Left lobe of liver (tissue), 2 donors: Measurements from ENCODE around the gene SF3A2. TPM values are rescaled to one million over a fixed set of nuclear protein-coding genes. Genes with fewer than 3 reads are reported as not detected.
"Not testable (repeated sequence)": the region's sequence is repeated elsewhere in the genome, so short reads cannot be mapped to it uniquely, and the experiment has no call there.

Source experiments
- ATAC-seq: fragments of 200-7000 bp; cut with Tn5 transposase; one replicate; pipeline ENCODE4 v1.9.1; 2020; ENCODE audit warnings: mild to moderate bottlenecking, moderate library complexity
- DNase-seq: peaks from one replicate; pipeline ENCODE4 v3.0.0-alpha.2; 2020; ENCODE audit warnings: low spot score
- total RNA-seq: library from RNA; stranded (reverse); gene quantifications from one replicate; pipeline ENCODE4 v1.2.1, GENCODE V29; 2021
- donor health status: DM: no; HTN: no; CAD: no; lungs with moderate emphysema.
- donor health status: DM: no; HTN: yes; CAD: no.

The SF3A2 gene
- total RNA-seq, 1 donor from 2014 or later: 19.0 TPM

DNA sequence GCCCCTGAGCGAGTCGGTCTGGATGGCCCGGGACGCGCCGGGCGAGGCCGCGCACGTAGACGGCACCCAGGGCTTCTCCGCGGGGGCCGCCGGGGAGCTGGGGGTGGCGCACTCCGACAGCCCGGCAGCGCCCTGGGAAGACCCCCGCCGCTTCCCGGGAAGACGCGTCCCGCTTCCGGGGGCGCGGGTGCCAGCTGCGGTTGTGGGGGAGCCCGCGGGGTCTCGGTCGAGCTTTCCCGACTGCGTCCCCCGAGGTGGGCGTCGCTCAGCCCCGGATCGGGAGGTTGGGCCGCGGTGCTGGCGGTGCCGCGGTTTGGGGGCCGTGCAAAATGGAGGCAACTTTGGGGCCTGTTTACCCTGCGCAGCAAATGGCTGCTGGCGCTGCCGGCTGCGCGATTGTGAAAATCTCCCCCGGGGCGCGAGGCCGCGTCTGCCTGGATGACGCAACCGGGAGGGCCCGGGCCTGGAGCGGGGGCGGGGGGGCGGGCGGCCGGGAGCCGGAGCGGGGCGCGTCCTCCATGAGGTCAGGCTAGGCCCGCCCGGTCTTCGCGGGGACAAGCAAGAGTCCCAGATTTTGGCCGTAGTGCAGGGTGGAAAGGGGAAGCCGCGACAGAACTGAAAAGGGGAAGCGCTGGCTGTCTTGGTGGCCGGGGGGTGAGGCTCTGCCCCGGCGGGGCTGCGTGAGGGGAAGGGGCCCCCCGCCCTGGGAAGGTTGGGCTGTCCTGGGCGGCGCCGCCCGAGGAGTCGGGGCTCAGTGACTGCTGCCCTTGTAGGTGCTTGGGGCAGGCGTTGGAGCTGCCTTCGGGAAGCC, 34.0 kb downstream of the SF3A2 start:
- DNase-seq: peak; percentile 88
- peak; percentile 41 for ATAC-seq

DNA sequence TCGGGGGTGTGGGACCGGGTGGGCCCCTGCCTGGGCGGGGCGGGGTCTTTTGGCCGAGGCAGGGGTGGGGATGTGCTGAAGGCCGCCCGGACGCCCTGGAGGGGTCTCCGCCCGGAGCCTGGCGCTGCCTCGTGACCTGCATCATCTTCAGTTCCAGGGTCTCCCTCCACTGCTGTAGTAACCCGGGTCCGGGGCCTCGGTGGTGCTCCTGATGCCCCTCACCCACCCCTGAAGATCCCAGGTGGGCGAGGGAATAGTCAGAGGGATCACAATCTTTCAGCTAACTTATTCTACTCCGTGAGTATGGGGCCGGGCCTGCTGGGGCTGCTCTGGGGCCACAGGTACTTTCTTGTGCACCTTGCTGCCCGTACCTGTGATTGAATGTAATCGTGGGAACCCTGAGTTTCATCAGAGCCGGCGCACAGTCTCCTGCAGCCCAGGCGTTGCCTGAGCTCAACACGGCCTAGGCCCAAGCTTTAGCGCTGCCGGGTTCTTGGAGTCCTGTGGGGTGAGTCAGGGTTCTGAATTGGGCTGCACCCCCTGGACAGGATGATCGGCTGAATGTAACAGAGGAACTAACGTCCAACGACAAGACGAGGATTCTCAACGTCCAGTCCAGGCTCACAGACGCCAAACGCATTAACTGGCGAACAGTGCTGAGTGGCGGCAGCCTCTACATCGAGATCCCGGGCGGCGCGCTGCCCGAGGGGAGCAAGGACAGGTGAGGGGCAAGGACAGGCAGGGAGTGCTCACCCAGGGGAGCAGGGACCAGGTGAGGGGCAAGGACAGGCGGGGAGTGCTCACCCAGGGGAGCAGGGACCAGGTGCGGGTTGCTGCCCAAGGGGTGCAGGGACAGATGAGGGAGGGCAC, 34.8 kb downstream of the SF3A2 start:
- no peak for DNase-seq
- ATAC-seq: no peak

- ATAC-seq (peak; percentile 44), DNase-seq (peak; percentile 77)
Measured at GRCh38 chr19:2273356-2274184, 36.9 kb downstream of the SF3A2 start.

DNA sequence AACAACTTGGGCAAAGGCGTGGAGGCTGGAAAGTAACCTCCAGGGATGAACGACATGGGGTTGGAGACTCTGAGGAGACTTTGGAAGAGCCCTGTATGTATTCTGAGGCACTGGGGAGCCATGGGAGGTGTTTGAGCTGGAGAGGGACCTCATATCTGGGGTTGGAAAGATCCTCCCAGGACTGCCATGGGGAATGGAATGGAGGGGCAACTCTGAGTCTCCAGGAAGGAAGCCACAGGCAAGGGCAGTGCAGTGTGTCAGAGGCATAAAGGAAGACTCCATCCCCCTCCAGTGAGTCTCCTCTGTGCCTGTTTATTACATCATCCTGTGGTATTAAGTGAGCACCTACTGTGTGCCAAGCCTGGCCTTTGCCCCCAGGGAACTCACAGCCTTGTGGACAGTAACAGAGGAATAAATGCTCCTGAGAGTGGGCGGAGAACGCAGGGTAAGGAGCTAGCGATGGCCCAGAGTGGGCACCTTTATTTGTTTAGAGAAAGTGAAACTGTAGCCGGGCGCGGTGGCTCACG, 37.6 kb downstream of the SF3A2 start:
- ATAC-seq (no peak), DNase-seq (no peak)

GRCh38 chr19:2274931-2275535, 38.4 kb downstream of the SF3A2 start:
- DNase-seq (no peak), ATAC-seq (peak; percentile 37)

DNA sequence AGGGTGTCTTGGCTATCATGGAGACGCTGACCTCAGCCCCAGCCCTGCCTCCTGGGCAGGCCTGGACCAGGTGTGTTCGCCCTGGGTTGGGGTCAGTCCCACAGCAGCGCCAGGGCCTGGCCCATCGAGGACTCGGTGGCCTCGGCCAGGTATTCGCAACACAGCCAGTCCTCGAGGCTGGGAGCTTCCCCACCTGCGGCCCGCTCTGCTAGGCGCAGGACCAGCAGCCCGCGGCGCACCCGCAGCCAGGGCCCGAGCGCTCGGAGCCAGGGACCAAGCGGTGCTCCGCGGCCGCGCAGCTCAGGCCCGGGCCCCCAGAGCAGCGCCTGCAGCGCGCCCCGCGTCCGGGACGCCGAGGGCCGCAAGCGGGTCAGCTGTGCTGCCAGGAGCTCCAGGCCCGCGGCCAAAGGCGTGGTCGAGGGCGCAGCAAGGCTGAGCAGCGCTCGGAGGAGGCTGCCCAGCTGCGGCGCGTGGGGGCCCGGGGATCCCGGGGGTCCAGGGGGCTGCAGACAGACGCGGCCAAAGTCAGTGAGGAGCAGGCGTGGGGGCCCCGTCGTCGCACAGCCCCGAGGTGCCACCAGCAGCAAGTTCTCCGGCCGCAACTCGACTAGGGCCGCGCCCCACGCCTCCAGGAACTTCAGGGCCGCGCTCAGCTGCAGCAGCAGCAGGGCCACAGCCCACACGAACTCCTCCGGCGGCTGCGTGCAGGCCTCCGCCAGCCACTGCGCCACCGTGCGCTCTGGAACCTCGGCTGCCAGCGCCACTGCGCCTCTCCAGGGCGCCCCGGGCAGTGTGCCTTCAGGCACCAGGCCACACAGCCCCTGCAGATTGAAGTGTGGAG, 39.2 kb downstream of the SF3A2 start:
- ATAC-seq (no peak), DNase-seq (no peak)

DNA sequence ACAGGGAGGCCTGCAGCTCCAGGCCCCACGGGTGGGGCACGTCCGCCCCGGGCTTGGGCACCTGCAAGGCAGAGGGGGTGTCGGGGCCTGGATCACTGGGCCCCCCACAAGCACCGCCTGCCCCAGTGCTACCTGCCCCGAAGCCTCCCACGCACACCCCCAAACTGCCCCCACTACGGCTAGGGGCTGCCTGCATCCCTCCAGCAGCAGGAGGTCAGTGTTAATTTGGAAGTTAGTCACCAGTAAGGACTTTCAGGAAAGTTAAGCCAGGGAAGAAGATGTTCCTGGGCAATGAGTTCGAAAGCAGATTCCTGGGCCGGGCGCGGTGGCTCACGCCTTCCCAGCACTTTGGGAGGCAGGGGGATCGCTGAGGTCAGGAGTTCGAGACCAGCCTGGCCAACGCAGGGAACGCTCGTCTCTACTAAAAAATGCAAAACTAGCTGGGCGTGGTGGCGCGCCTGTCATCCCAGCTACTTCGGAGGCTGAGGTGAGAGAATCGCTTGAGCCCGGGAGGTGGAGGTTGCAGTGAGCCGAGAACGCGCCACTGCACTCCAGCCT, 39.9 kb downstream of the SF3A2 start:
- no peak for DNase-seq
- no peak for ATAC-seq

DNA sequence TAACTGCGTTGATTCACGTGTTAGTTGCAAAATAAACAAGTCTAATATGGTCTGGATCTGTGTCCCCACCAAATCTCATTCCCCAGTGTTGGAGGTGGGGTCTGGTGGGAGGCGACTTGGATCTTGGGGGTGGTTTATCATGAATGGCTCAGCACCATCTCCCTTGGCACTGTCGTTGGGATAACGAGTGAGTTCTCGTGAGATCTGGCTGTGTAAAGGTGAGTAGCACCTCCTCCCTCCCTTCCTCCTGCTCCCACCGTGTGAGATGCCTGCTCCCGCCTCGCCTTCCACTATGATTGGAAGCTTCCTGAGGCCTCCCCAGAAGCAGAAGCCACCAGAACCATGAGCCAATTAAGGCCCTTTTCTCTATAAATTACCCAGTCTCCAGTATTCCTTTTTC, 40.5 kb downstream of the SF3A2 start:
- no peak for DNase-seq
- no peak for ATAC-seq

DNA sequence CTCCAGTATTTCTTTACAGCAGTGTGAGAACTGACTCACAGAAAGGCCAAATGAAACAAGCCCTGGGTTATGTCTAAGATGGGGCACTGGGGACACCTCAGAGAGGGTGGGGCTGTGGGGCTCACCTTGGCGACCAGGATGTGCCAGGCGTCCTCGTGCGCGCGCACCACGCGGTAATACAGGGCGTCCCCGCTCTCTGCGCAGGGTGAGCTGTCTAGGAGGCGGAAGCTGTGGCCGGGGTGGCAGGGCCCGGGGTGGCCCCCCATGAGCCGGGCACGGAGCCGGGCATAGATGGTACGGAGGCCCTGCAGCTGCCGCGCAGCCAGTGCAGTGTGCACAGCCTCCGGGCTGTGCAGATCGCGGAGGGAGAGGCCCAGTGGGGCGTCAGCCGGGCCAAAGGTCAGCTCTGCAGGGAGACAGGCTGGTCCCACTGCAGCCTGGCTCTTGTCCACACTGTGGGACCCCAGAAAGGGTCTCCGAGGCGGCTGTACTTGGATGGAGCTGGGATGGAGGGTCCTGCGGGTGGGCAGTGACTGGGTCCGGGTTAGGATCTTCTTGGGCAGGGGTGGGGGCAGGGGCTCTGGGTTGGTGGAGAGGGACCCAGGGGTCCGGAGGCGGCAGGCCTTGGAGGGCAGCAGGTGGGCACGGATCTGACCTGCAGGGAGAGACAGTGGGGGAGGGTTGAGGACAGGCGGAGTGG, 42.0 kb downstream of the SF3A2 start:
- no peak for ATAC-seq
- DNase-seq: no peak

DNA sequence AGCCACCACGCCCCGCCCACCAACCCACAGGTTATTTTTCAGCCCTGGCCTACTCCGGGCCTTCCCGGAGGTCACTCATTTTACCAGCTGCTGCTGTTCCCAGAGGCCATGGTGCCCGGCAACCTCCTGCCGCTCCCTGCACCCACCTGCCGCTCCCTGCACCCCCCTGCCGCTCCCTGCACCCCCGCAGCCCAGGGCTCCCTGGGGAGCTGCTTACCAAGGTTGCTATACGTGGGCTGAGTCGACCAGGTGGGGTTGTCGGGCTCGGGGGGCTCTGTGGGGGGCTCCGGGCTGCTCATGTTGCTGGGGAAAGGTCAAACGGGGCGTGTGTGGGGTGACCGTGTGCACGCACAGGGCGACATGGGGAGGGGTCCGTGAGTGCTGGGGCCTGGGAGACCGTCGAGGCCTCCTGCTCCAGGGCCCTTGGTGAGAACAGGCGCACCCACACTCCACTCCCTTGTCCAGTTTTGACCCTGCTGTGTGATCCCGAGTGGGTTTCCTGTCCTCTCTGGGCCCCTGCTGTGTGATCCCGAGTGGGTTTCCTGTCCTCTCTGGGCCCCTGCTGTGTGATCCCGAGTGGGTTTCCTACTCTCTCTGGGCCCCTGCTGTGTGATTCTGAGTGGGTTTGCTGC, 44.1 kb downstream of the SF3A2 start:
- DNase-seq (no peak), ATAC-seq (no peak)

DNA sequence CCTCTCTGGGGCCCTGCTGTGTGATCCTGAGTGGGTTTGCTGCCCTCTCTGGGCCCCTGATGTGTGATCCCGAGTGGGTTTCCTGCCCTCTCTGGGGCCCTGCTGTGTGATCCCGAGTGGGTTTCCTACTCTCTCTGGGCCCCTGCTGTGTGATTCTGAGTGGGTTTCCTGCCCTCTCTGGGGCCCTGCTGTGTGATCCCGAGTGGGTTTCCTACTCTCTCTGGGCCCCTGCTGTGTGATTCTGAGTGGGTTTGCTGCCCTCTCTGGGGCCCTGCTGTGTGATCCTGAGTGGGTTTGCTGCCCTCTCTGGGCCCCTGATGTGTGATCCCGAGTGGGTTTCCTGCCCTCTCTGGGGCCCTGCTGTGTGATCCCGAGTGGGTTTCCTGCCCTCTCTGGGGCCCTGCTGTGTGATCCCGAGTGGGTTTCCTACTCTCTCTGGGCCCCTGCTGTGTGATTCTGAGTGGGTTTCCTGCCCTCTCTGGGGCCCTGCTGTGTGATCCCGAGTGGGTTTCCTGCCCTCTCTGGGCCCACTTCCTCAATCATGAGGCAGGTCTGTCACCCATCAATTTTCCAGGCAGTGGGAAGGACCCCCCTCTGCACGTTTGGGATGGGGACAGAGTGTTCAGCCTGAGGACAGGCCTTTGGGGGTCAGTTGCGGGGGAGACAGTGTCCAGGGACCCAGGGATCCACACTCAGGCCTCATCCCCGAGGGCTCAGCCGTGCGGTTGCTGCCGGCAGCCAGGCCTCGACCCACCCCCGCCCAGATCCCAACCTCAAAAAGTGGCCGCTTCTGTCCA, 44.8 kb downstream of the SF3A2 start:
- DNase-seq, ATAC-seq: not testable (repeated sequence)

GRCh38 chr19:2282062-2282861, 45.6 kb downstream of the SF3A2 start, which contains the start of gene PEAK3:
Gene PEAK3, minus strand, starts transcription at chr19:2282175. Its CDS starts 1,244 bp downstream, at chr19:2280931.
- DNase-seq: peak; percentile 69
- ATAC-seq: peak; percentile 79

- ATAC-seq (no peak), DNase-seq (no peak)
Measured at GRCh38 chr19:2282862-2283237, 46.2 kb downstream of the SF3A2 start.

DNA sequence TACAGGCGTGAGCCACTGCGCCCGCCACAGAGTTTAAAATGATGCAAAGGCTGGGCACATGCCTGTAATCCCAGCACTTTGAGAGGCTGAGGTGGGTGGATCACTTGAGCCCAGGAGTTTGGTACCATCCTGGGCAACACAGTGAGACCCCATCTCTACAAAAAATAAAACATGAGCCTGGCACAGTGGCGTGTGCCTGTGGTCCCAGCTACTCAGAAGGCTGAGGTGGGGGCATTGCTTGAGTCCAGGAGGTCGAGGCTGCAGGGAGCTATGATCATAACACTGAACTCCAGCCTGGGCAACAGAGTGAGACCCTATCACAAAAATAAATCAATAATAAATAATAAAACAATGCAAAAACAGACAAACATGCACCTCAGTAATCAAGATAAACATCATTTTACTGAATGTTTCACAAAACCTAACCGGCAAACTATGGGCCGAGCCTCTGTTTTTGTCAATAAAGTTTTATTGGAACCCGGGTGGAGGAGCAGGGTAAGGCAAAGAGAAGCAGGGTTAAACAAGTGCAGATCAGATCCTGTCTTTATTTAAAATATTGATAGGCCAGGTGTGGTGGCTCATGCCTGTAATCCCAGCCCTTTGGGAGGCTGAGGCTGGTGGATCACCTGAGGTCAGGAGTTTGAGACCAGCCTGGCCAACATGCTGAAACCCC, 47.3 kb downstream of the SF3A2 start:
- DNase-seq (no peak), ATAC-seq (no peak)

DNA sequence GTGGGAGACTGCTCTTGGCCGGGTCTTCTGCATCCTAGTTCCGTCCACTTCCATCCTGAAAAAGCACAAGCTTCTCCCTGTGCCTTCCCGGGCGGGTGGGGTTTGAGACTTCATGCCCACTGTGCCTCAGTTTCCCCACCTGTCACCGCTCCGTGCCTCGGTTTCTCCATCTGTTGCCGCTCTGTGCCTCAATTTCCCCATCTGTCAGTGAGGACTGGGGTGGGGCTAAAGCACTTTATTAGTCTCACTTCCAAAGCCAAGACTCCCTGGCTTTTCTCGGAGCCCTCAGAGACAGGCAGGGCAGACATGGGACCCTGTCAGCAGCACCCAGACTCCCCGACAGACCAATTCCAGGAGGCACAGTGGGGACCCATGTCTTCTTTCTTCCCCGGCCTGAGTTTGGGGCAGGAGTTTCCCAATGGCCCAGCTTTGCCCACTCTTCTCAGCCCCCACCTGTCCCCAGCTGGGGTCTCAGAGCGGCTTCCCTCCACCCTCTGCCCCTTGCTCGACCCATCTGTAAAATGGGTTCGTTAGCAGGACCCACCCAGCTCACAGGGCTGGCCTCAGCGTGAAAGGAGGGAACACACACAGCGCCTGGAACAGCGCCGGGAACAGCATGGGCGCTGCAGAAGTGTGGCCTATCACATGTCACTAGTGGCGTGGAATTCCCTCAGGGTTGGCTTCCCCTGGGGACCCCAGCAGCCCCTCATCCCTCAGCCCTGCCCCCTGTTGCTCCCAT, 49.9 kb downstream of the SF3A2 start:
- DNase-seq (no peak), ATAC-seq (no peak)
